GM18499 (cell line): ENCODE measurements around the gene TCF12.

Experiments used
- ATAC-seq: cut with Tn5 transposase; IDR thresholded peaks from one replicate; pipeline ENCODE4 v1.9.1; 2021; ENCODE audit warnings: moderate number of reproducible peaks; ENCODE audit not compliant: insufficient read depth, unreplicated experiment

The TCF12 gene

DNA sequence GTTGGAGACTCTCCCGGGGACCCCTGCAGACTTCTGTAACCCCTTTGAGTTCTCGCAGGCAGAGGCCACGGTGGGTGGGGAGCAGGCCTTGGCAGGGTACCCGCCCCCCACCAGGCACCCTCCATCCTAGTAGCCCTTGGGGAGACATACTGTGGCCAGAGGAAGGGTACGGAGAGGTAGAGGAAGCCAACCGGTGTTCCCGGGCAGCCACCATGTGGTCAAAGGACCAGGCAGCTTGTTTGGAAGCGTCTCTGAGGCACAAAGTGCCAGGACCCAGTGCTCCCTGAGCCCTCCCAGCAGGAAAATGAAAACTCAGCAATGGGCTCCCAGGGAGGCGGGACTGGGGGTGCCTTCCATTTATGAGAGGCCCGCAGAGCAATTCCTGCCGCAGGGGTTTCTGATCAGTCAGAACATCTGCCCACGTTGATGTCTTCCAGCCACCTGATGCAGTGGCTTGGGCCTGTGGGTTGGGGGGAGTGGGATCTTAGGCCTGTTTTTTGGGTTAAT, 404.9 kb downstream of the TCF12 start:
- ATAC-seq: no peak

DNA sequence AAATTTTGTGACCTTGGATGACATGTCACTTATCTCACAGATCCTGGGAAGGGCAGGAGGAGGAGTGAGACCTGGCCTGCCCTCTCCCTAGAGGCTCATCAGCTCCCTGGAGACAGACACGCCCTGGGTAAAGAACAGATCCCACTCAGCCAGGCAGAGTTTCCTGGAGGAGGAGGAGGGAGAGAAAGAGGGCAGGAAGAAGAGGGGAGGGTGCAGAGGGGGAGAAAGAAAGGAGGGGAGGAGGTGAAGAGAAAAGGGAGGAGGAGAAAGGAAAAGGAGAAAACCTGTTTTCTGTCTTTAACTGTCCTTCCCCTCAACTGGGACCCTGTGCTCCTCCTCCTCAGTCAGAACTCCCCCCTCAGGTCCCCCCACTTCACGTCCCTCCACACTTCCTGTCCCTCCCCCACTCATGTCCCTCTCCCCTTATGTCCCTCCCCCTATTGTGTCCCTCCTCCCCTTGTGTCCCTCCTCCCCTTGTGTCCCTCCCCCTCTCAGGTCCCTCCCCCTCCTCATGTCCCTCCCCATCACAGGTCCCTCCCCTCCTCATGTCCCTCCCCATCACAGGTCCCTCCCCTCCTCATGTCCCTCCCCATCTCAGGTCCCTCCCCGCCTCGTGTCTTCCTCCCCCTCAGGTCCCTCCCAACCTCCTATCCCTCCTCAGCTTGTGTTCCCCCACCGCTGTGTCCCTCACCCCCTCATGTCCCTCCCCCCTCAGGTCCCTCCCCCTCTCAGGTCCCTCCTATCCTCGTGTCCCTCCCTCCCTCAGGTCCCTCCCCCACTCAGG, 405.6 kb downstream of the TCF12 start:
- no peak for ATAC-seq

DNA sequence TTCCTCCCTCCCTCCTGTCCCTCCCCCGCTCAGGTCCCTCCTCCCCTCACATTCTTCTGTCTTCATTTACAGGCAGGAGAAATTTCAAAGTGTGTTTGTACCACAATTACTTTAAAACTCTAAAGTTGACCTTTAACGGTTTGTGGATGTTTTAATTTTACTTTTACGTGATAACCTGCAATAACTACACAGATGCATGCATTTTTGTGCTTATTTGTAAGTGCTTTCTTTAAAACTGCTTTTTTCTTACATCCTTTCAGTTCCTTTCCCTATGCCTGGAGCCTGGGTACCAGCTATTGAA, 406.1 kb downstream of the TCF12 start:
- no peak for ATAC-seq

DNA sequence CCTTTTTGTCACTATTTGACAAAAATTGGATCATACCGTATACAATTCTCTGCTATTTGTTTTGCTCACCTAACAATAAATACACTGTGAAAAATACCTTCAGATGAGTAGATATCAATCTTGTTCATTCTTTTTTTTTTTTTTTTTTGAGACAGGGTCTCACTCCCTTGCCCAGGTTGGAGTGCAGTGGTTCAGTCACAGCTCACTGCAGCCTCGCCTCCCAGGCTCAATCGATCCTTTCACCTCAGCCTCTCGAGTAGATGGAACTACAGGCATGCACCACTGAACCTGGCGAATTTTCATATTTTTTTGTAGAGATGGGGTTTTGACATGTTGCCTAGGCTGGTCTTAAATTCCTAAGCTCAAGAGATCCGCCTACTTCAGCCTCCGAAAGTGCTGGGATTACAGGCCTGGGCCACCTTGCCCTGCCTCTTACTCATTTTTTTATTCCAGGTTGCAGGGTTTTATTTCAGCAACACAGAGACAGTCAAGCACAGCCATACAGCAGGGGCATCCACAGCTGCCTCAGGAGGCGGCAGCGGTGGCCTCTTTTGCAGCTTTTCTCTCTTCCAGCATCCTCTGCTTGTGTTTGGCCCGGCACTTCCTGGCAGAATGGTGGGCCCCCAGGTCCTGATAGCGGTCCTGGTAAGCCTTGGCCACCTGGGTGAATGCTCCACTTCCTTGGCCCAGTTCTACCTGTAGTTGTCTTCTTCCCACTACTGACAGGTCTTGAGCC, 406.7 kb downstream of the TCF12 start:
- ATAC-seq: no peak

DNA sequence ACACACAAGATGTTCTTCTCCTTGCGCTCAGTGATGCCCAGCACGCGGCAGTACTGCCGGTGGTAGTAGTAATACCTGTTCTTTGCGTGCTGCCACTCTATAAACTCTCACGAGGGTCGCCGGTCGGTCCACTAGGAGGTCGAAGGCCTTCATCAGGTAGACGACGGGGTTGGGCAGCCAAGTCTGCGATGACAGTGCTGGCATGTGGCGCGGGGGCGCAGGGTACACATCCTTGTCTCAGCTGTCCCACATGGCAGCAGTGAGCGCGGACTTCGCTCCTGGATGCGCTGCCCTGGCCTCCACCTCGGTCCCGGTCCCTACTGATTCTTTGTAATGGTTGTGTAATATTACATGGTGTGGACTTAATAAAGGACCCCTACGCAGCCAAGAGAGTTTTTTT, 407.8 kb downstream of the TCF12 start:
- ATAC-seq: no peak

DNA sequence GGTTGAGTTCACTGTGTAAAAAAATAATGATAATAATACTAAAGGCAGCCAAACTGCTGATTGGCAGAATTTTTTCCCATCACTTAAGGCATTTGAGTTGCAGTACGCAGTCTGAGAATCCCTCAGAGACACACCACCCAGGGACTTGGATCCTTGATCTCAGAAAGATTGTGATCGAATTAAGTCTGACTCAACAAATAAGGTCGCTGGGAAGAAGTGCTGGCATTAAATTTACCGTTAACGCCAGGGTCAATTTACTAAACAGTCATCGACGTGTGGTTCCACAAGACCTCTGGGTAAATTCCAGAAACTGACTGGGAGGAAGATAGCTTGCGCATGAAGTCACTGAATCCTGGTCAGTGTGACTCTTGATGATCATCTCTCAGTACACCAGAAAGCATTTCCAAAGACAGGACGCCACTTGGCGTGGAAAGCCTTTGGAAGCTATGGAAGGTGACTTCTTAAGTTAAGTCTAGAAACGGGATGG, 409.6 kb downstream of the TCF12 start:
- no peak for ATAC-seq

DNA sequence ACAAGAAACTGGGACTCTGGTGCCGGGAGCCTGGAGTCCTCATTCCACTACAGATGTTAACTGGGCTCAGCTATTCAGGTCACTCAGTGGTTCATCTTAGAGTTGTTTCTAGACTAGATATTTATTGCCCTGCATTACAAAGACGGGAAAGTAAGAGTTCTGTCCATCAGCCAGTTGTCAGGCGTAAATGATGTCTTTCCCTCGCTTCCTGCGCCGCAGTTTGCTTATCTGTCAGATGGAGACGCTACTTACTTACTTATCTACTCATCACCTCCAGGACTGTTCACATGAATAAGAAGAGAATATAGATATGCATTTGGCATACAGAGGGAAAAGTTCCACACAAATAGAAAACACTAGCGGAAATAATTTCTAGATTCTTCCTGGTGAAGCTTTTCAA, 410.0 kb downstream of the TCF12 start:
- no peak for ATAC-seq

DNA sequence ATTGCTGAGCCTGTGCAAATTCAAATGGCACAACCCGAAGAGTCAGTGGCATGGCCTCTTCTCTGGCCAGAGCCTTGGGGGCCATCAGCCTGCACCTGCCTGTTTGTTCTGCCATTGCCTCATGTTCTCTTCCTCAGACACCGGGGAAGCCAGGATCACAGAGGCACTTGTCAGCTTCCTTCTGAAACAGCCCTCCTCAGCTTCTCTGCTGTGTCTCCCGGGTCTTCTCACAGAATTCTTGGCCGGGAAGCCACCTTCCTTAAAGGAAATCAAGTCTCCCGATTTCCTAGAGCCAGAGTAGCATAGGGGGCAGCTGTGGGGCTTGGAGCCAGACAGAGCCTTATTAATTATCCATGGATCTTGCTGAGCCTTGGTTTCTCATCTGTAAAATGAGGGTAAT, 410.5 kb downstream of the TCF12 start:
- ATAC-seq: no peak

DNA sequence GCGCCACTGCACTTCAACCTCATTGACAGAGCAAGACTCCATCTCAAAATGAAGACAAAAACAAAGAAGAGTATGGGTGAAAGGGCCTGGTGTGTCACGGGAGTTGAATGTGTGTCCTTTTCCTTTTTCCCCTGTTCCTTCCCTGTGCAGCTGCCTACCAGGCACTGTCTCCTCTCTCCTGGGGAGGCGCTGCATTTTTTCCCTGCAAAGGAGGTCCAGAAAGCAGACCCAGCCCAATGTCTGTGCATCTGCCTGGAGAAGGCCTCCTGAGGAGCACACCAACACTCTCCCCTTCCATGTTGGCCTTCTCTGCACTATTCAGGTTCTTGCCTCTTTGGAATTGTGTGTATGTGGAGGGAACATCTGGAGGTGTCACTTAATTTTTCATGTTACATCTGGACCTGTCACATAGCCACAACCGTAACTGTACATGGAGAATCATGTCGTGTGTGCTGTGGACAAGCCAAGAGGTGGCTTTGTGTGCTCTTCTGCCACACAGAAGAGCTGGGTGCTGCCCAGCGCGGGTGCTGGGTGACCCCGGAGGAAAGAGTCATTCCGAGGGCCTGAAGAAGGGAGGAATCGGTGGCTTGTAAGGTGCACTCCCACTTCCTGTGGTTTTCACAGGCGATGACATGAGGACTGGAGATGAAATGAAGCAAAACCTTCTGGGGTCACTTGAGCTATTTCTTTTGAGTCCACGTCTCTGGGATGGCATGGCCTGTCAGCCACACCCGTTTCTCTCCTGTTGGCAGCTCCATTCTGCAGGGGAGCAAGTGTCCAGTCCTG, 411.3 kb downstream of the TCF12 start:
- ATAC-seq: no peak

DNA sequence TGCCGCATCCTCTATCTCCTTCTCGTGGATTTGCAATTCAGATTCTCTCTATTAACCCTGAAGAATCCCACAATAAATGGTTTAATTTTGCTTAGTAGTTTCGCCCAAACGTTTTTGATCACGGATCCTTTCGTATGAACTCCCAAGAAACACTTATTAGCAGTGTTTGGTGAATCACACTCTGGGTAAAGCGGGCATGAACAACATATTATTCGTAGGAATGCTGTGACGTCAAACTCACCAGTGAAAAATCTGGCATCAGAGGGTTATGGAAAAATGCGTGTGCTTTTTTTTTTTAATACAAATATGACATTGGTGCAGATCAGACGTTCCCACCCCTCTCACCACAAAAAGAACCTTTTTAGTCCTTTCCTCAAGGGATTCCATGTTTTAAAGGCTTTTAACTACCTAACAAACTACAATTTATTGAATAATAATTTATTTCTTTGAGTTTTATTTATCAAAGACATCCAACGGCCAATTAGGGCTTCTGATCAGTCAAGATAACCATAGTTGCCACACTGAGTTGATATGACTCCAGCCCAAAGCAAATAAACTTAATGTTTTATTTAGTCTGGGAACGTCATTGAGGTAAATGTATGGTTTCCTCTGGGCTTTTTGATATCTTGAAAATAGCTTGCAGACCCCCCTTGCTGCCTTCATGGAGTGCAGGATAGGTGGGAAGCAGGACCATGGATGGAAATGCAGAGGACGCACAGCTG, 412.3 kb downstream of the TCF12 start:
- no peak for ATAC-seq

DNA sequence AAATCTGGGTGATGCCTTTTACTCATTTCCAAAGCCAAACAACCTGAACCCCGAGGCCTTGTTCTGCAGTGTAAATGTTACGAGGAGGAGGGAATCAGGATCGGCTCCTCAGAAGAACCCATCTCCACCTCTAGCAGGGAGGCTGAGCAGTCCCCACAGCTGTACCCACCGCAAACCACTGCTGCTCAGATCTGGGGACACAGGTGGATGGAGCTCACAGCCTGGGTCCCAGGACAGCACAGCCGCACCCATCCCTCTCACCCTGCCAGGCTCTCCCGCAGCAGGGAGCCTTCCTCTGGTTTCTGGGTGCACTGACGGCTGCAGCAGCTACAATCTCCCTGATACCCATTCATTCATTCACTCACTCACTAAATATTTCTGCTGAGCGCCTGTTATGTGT, 413.9 kb downstream of the TCF12 start:
- no peak for ATAC-seq

DNA sequence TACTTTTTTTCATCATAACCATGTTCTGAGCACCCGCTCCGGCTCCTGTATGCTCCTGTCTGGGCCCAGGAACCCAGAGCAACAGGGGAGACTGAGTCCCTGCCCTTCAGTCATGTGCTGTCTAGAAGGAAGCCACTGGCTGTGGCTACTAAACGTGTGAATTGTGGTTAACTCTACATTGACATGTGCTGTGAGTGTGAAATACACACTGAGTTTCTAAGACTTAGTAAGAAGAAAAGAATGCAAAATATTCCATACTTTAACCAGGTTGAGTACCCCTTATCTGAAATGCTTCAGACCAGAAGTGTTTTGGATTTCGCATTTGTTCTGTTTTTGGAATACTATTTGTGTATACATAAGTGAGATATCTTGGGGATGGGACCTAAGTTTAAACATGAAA, 415.0 kb downstream of the TCF12 start:
- no peak for ATAC-seq

DNA sequence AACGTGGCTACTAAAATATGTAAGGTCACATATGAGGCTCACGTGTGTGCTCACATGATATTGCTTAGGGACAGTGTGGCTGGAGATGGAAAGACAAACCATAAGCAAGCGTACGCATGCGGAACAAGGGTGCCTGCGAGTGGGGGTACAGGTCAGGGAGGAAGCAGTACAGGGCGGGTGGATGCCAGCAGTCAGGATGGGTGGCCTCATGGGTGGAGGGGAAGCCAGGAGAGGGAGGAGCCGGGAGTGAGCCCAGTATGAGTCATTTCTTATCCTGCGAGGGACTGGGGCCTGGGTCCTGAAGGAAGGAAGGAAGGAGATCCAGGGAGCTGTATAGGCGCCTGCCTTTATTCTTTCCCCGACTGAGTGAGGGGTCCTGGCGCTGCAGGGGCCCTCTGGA, 415.8 kb downstream of the TCF12 start:
- no peak for ATAC-seq

DNA sequence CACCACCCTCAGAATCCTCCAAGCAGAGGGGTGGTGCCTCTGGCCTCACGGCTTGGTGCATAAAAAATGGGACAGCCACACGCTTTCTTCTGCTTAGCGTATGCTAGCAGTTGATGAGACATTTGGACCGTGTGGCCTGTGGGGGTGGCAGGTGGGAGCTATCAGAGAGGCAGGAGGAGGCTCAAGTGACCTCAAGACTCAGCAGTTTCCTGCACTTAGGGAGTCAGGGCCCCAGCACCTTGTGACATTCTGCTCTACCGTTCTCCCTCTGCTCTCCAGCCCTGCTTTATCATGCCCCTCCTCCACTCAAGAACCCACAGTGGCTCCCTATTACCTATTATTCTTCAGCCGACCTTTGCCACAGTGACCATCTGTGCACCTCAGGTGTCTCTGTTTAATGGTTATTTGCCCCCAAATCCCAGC, 416.9 kb downstream of the TCF12 start:
- no peak for ATAC-seq

DNA sequence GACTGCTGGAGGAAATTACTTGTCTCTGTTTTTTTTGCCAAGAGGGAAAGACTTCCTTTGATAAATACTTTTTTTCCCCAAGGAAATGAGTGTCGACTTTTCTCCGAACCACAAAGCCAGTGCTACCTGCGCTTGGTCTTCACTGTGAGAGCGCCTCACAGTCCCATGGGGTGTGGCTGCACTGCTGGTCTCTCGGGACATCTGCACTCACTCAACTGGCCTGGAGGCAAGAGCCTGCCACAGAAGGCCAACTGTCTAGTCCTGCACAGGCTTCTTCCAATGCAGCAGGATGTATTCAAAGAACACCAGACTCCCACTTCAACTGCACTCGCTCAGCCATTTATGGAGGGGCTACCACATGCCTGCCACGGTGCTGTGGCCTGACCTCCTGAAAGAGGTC, 417.3 kb downstream of the TCF12 start:
- no peak for ATAC-seq

DNA sequence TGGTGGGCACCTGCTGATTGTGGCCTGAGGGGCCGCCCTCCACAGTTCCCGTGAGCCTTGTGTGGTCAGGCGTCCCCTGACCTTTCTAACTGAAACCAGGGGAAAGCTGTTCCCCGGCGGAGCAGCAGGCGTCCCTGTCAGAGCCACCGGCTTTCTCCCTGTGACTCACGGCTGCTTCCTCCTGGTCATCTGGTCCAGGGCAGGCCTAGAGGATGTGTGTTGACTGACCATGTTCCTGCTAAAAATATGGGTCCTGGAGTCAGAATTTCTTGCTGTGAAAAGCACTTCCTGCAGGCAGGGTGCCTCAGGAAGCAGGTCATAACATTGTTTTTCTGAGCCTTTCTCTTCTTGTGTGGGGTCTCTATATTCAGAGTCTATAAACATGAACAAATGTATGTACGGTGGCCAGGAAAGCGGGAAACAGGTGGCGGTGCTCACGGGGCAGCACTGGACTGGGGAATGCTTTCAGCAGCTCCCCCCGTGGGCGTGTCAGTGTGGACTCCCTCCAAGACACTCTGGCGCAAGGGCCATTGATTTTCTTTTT, 419.5 kb downstream of the TCF12 start:
- ATAC-seq: no peak

DNA sequence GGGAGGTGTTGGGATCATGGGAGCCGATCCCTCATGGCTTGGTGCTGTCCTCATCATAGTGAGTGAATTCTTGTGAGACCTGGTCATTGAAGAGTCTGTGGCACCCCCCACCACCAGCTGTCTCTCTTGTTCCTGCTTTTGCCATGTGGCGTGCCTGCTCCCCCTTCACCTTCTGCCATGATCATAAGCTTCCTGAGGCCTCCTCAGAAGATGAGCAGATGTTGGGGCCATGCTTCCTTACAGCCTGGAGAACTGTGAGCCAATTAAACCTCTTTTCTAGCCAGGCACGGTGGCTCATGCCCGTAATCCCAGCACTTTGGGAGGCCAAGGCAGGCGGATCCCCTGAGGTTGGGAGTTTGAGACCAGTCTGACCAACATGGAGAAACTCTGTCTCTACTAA, 420.9 kb downstream of the TCF12 start:
- ATAC-seq: no peak
